H1 (cell line): ENCODE data around the gene SLC13A2. TPM values are rescaled to one million over a fixed set of nuclear protein-coding genes. Genes with fewer than 3 reads are reported as not detected.

Experiments
- CTCF ChIA-PET: fragments of 300-600 bp; sonication (Branson Sonifier 250); formaldehyde crosslinking; loops from one replicate; lab custom pipeline; 2021; ENCODE audit not compliant: partially characterized antibody; lab: Charles Lee
- POLR2A ChIA-PET: fragments of 300-600 bp; sonication (Branson Sonifier 250); formaldehyde crosslinking; loops from one replicate; lab custom pipeline; 2021; ENCODE audit warnings: inconsistent platforms; ENCODE audit not compliant: partially characterized antibody; lab: Charles Lee
- DNase-seq, 2 experiments: peaks; one replicate each; pipeline versions ENCODE4 v3.0.0 to v3.0.0-alpha.2; 2010 to 2022; ENCODE audit warnings: low spot score in 2 of 2, low read depth in 1 of 2, mixed read lengths in 1 of 2
- FAIRE-seq: peaks from 2 replicates; lab custom pipeline; 2011; peaks lifted over from hg19 to GRCh38; lab: Jason Lieb, UNC
- H2AFZ ChIP-seq: 2 replicates; pipeline ENCODE4 v1.8.1; 2012; ENCODE audit warnings: low read length, inconsistent platforms
- H2AK5ac ChIP-seq: 2 replicates; pipeline ENCODE4 v1.6.1; 2013; ENCODE audit warnings: low read depth, low read length
- H2BK120ac ChIP-seq: replicated peaks from 2 replicates; pipeline ENCODE3; 2013; ENCODE audit warnings: low read depth, low read length, inconsistent platforms
- H2BK12ac ChIP-seq: 2 replicates; pipeline ENCODE4 v1.6.1; 2013; ENCODE audit warnings: low read depth, low read length
- H2BK15ac ChIP-seq: 2 replicates; pipeline ENCODE4 v1.6.1; 2013; ENCODE audit warnings: low read length
- H2BK20ac ChIP-seq: 2 replicates; pipeline ENCODE4 v1.6.1; 2013; ENCODE audit warnings: low read length
- H2BK5ac ChIP-seq: 2 replicates; pipeline ENCODE4 v1.6.1; 2013; ENCODE audit warnings: low read depth, low read length
- H3K14ac ChIP-seq: 2 replicates; pipeline ENCODE4 v1.6.1; 2013; ENCODE audit warnings: inconsistent platforms; ENCODE audit not compliant: insufficient read length
- H3K18ac ChIP-seq: 2 replicates; pipeline ENCODE4 v1.6.1; 2013; ENCODE audit warnings: low read length; ENCODE audit errors: extremely low read depth
- H3K23ac ChIP-seq: 2 replicates; pipeline ENCODE4 v1.6.1; 2013; ENCODE audit warnings: inconsistent platforms; ENCODE audit not compliant: insufficient read length
- H3K23me2 ChIP-seq: 2 replicates; pipeline ENCODE4 v1.6.1; 2013; ENCODE audit warnings: low read depth, low read length
- H3K27ac ChIP-seq: 2 replicates; pipeline ENCODE4 v1.6.1; 2011; ENCODE audit warnings: low read depth, low read length, inconsistent platforms
- H3K27me3 ChIP-seq, 4 experiments: replicated peaks in 1 of 4; 1 replicate in 1 of 4; 2 replicates in 3 of 4; pipeline versions ENCODE4 v1.6.1 to v1.8.1; 2011 to 2013; ENCODE audit warnings: low read length in 3 of 4, mild to moderate bottlenecking in 3 of 4, inconsistent platforms in 2 of 4, mixed read lengths in 2 of 4, moderate library complexity in 1 of 4; ENCODE audit not compliant: control insufficient read depth in 3 of 4, insufficient read depth in 3 of 4; ENCODE audit errors: extremely low read depth in 1 of 4
- H3K36me3 ChIP-seq, 4 experiments: 2 replicates each; pipeline versions ENCODE4 v1.6.1 to v1.8.1; 2011 to 2013; ENCODE audit warnings: mild to moderate bottlenecking in 4 of 4, low read length in 3 of 4, moderate library complexity in 2 of 4, control low read depth in 1 of 4, inconsistent platforms in 1 of 4; ENCODE audit not compliant: insufficient read depth in 4 of 4, control insufficient read depth in 2 of 4
- H3K4ac ChIP-seq: replicated peaks from 2 replicates; pipeline ENCODE3; 2013; ENCODE audit warnings: low read length, low read depth, mixed read lengths, inconsistent platforms; ENCODE audit not compliant: insufficient read length
- H3K4me1 ChIP-seq, 4 experiments: replicated peaks in 1 of 4; 1 replicate in 1 of 4; 2 replicates in 3 of 4; pipeline versions ENCODE4 v1.6.1 to v1.8.1; 2011 to 2013; ENCODE audit warnings: low read length in 3 of 4, inconsistent platforms in 2 of 4, mixed read lengths in 1 of 4; ENCODE audit not compliant: insufficient read depth in 4 of 4, control insufficient read depth in 3 of 4
- H3K4me2 ChIP-seq, 2 experiments: 2 replicates each; pipeline versions ENCODE4 v1.6.1 to v1.8.1; 2011 to 2013; ENCODE audit warnings: low read depth in 2 of 2, low read length in 2 of 2, control low read depth in 1 of 2, inconsistent platforms in 1 of 2, mild to moderate bottlenecking in 1 of 2; ENCODE audit not compliant: insufficient read depth in 1 of 2
- H3K4me3 ChIP-seq, 4 experiments: fragments of 200-600, 300-600 bp in 1 of 4; sonication (generic), shearing (Covaris generic), sonication (Bioruptor Twin) in 1 of 4; 2 replicates each; pipeline versions ENCODE4 v1.5.1 to v1.8.1; 2011 to 2016; ENCODE audit warnings: low read length in 4 of 4, low read depth in 3 of 4, control low read depth in 2 of 4, inconsistent platforms in 2 of 4, mild to moderate bottlenecking in 2 of 4, mixed read lengths in 1 of 4, moderate library complexity in 1 of 4; ENCODE audit not compliant: insufficient read depth in 2 of 4; ENCODE audit errors: extremely low read depth in 1 of 4
- H3K56ac ChIP-seq: replicated peaks from 2 replicates; pipeline ENCODE3; 2013; ENCODE audit warnings: low read depth, mild to moderate bottlenecking, mixed read lengths, low read length, inconsistent platforms; ENCODE audit not compliant: insufficient read length
- H3K79me1 ChIP-seq: 2 replicates; pipeline ENCODE4 v1.6.1; 2013; ENCODE audit warnings: low read depth, low read length, control low read depth
- H3K79me2 ChIP-seq, 2 experiments: 2 replicates each; pipeline versions ENCODE4 v1.6.1 to v1.8.1; 2012 to 2013; ENCODE audit warnings: low read length in 2 of 2, mild to moderate bottlenecking in 2 of 2, inconsistent platforms in 1 of 2; ENCODE audit not compliant: insufficient read depth in 2 of 2, control insufficient read depth in 1 of 2
- H3K9ac ChIP-seq, 4 experiments: replicated peaks in 1 of 4; 1 replicate in 1 of 4; 2 replicates in 3 of 4; pipeline versions ENCODE4 v1.6.1 to v1.8.1; 2011 to 2013; ENCODE audit warnings: low read depth in 3 of 4, low read length in 3 of 4, control low read depth in 2 of 4, mild to moderate bottlenecking in 2 of 4, moderate library complexity in 2 of 4, inconsistent platforms in 1 of 4; ENCODE audit errors: extremely low read depth in 1 of 4
- H3K9me3 ChIP-seq, 2 experiments: 2 replicates each; pipeline versions ENCODE4 v1.6.1 to v1.8.1; 2012 to 2013; ENCODE audit warnings: mild to moderate bottlenecking in 2 of 2, moderate library complexity in 2 of 2, control low read depth in 1 of 2, inconsistent platforms in 1 of 2, low read depth in 1 of 2, low read length in 1 of 2, mixed read lengths in 1 of 2; ENCODE audit not compliant: insufficient read depth in 2 of 2
- H4K20me1 ChIP-seq, 2 experiments: replicated peaks in 1 of 2; 2 replicates each; pipeline versions ENCODE3 to v1.8.1; 2011 to 2013; ENCODE audit warnings: inconsistent platforms in 2 of 2, low read length in 2 of 2, mild to moderate bottlenecking in 1 of 2; ENCODE audit not compliant: insufficient read depth in 2 of 2, control insufficient read depth in 1 of 2
- H4K5ac ChIP-seq: 2 replicates; pipeline ENCODE4 v1.6.1; 2013; ENCODE audit warnings: low read length, low read depth, mixed read lengths, inconsistent platforms; ENCODE audit not compliant: insufficient read length
- H4K8ac ChIP-seq: 2 replicates; pipeline ENCODE4 v1.8.0; 2013; ENCODE audit warnings: mild to moderate bottlenecking, moderate library complexity, low read length, inconsistent platforms; ENCODE audit not compliant: insufficient read depth; ENCODE audit errors: extremely low read depth
- H4K91ac ChIP-seq: replicated peaks from 2 replicates; pipeline ENCODE3; 2013; ENCODE audit warnings: low read length, mixed read lengths, inconsistent platforms; ENCODE audit not compliant: insufficient read length
- CEBPB ChIP-seq: IDR thresholded peaks from 2 replicates; pipeline ENCODE4 v1.6.1; 2012; ENCODE audit warnings: low read depth, low read length
- KDM1A ChIP-seq: fragments of 200-600, 300-600 bp; sonication (generic); IDR thresholded peaks from 2 replicates; pipeline ENCODE4 v1.7.1; 2016; ENCODE audit warnings: mild to moderate bottlenecking, low read length, borderline replicate concordance
- MAX ChIP-seq: IDR thresholded peaks from 2 replicates; pipeline ENCODE4 v1.6.1; 2012; ENCODE audit warnings: inconsistent platforms
- SUZ12 ChIP-seq: fragments of 200-600 bp; sonication (generic); IDR thresholded peaks from 2 replicates; pipeline ENCODE4 v1.6.1; 2012; ENCODE audit warnings: mild to moderate bottlenecking, inconsistent platforms, low read length, moderate library complexity, mixed read lengths
- WGBS, 2 experiments: shearing (Covaris generic) in 1 of 2; methylation state at CpG; one replicate each; pipeline versions ENCODE4 v1.1.6 to v1.1.7; 2013 to 2015; ENCODE audit warnings: low lambda C conversion rate in 2 of 2, mixed read lengths in 2 of 2, inconsistent platforms in 1 of 2, low coverage in 1 of 2, missing lambda C conversion rate in 1 of 2; ENCODE audit not compliant: insufficient replicate concordance in 2 of 2, insufficient coverage in 1 of 2, insufficient read length in 1 of 2; ENCODE audit errors: extremely low coverage in 1 of 2, missing lambda C conversion rate in 1 of 2; 5-methylcytosine and 5-hydroxymethylcytosine counted together
- polyA plus RNA-seq, 7 experiments: library from polyadenylated mRNA; depleted of rRNA in 3 of 7; stranded (reverse) in 5 of 7; unstranded in 2 of 7; fragments of >200 nt in 5 of 7; fragments of 200-250 nt in 2 of 7; gene quantifications; 1 replicate in 5 of 7; 2 replicates in 1 of 7; 4 replicates in 1 of 7; pipeline versions ENCODE4 v1.2.1 to v1.2.3, GENCODE V29; 2011 to 2013; ENCODE audit warnings: missing spikeins in 2 of 7, mixed read lengths in 2 of 7
- total RNA-seq: library from RNA; stranded (reverse); fragmentation: NEBNext Ultra II Directional; extraction: Animal tissue kit (Norgen Biotek cat#: 25700); gene quantifications from 2 replicates; pipeline ENCODE4 v1.2.1, GENCODE V29; 2021

SLC13A2 gene
- total and polyA plus RNA-seq, 2 of the 8 experiments (the other 6 are each of a cell fraction or from before 2014, with no cell fraction given): not detected

- peaks cover 0 to 8% (median 4%) of the 10 kb centered on the region in 4 experiments; a peak in 4 of 7 replicates for H3K27me3 ChIP-seq
- H3K36me3 ChIP-seq: no peaks in the 10 kb centered on the region
- POLR2A ChIA-PET: no interaction called here
- 0 out of 2 replicates have a peak overlapping the region, but pooled peaks have one; percentile 3 for H2BK20ac ChIP-seq
- no peaks in the 10 kb centered on the region for H3K79me2 ChIP-seq
- peak overlapping the region; percentile 68; the same call in 1 of the 2 replicates for H2BK12ac ChIP-seq
- no peaks in the 10 kb centered on the region for H4K20me1 ChIP-seq
- H4K8ac ChIP-seq: no peak overlapping the region
- CTCF ChIA-PET: interaction anchor here (21.4 kb wide), 1 partner anchor 35 kb away, joined by 547 read pairs; no protein-coding TSS in a partner anchor
- H2BK5ac ChIP-seq: no peak overlapping the region
- no peak overlapping the region for H4K5ac ChIP-seq
- H3K23ac ChIP-seq: no peak overlapping the region
- H3K4me1 ChIP-seq: peaks cover 0 to 17% (median 7%) of the 10 kb centered on the region in 4 experiments; a peak in 6 of 7 replicates
- 0 out of 7 replicates have a peak overlapping the region, but pooled peaks of 1 of the 4 experiments have one; percentile 7 for H3K9ac ChIP-seq
- TF ChIP-seq KDM1A (peak; percentile 59; the same call in 1 of the 2 replicates), SUZ12 (no peak), MAX (no peak), CEBPB (no peak)
- TF ChIP-seq, all 59 proteins: peak for 1
- WGBS, 2 experiments: 82% methylated on average over 11 of the region's 11 CpGs; no CpG with 5 or more reads in 1 of the 2 experiments
- H3K56ac ChIP-seq: no peak overlapping the region
- H2AFZ ChIP-seq: peak overlapping the region; percentile 87
- H3K27ac ChIP-seq: no peak overlapping the region
- no peaks in the 10 kb centered on the region for H3K79me1 ChIP-seq
- H3K18ac ChIP-seq: peak overlapping the region; percentile 10; the same call in 1 of the 2 replicates
- H3K14ac ChIP-seq: no peak overlapping the region
- H2BK15ac ChIP-seq: peak overlapping the region; percentile 93; the same call in 1 of the 2 replicates
- peaks cover 2% of the 10 kb centered on the region; the same call in 1 of the 2 replicates for H3K23me2 ChIP-seq
- H3K4ac ChIP-seq: no peak overlapping the region
- H3K9me3 ChIP-seq: no peaks in the 10 kb centered on the region
- H2BK120ac ChIP-seq: no peak overlapping the region
- DNase-seq: no peak
- no peak overlapping the region for H3K4me3 ChIP-seq
- no peak for FAIRE-seq
- peak overlapping the region; percentile 4 for H4K91ac ChIP-seq
- H3K4me2 ChIP-seq: peak overlapping the region; percentile 26 to 37; a peak in 2 of 4 replicates
- H2AK5ac ChIP-seq: no peak overlapping the region
These were observed 34.8 kb downstream of the SLC13A2 start for GRCh38 chr17:28508211-28508724.
